WTC11 (cell line): ENCODE measurements around the gene HNF1A. TPM values are rescaled to one million over a fixed set of nuclear protein-coding genes. Genes with fewer than 3 reads are reported as not detected.

Source experiments
- ATAC-seq: fragments of 200-7000 bp; cut with Tn5 transposase; 2 replicates; pipeline ENCODE4 v1.10.0; 2021; ENCODE audit warnings: mild to moderate bottlenecking, moderate library complexity
- CTCF ChIA-PET: fragments of 300-600 bp; sonication (Branson Sonifier 250); formaldehyde crosslinking; loops from one replicate; lab custom pipeline; 2021; ENCODE audit warnings: antibody characterized with exemption; lab: Charles Lee
- POLR2A ChIA-PET: fragments of 350-600 bp; sonication (Branson Sonifier 250); formaldehyde crosslinking; loops from one replicate; lab custom pipeline; 2021; ENCODE audit warnings: antibody characterized with exemption; lab: Charles Lee
- DNase-seq: peaks from one replicate; pipeline ENCODE4 v3.0.0; 2021; ENCODE audit warnings: low spot score
- H3K27ac Mint-ChIP-seq: 2 replicates; pipeline ENCODE4 v1.8.0; 2021; ENCODE audit warnings: mixed read lengths
- H3K27me3 Mint-ChIP-seq: 2 replicates; pipeline ENCODE4 v1.8.0; 2021; ENCODE audit warnings: low read depth, mild to moderate bottlenecking, moderate library complexity, mixed read lengths
- H3K36me3 Mint-ChIP-seq: 2 replicates; pipeline ENCODE4 v1.8.0; 2021; ENCODE audit warnings: mixed read lengths
- H3K4me1 Mint-ChIP-seq: 2 replicates; pipeline ENCODE4 v1.8.0; 2022; ENCODE audit warnings: mixed read lengths
- H3K4me3 Mint-ChIP-seq: 2 replicates; pipeline ENCODE4 v1.8.0; 2021; ENCODE audit warnings: mild to moderate bottlenecking, moderate library complexity, mixed read lengths
- H3K9me3 Mint-ChIP-seq: 2 replicates; pipeline ENCODE4 v1.8.0; 2021; ENCODE audit warnings: mixed read lengths
- AFF4 ChIP-seq: sonication (generic); formaldehyde crosslinking; IDR thresholded peaks from 2 replicates; pipeline ENCODE4 v1.8.1; 2023; ENCODE audit warnings: mild to moderate bottlenecking, missing genetic modification reagents, borderline replicate concordance
- ARID4B ChIP-seq: sonication (generic); formaldehyde crosslinking; IDR thresholded peaks from 2 replicates; pipeline ENCODE4 v1.8.0; 2023; ENCODE audit warnings: missing genetic modification reagents, mild to moderate bottlenecking, borderline replicate concordance
- ATF6 ChIP-seq: sonication (generic); formaldehyde crosslinking; IDR thresholded peaks from 2 replicates; pipeline ENCODE4 v1.8.1; 2023; ENCODE audit warnings: mild to moderate bottlenecking, missing genetic modification reagents
- CREM ChIP-seq: sonication (generic); formaldehyde crosslinking; IDR thresholded peaks from 2 replicates; pipeline ENCODE4 v1.8.1; 2022; ENCODE audit warnings: mild to moderate bottlenecking, missing genetic modification reagents, moderate library complexity
- CTCF ChIP-seq: fragments of 200-600 bp; IDR thresholded peaks from 2 replicates; pipeline ENCODE4 v1.8.0; 2022; ENCODE audit warnings: antibody characterized with exemption
- E2F4 ChIP-seq: sonication (generic); formaldehyde crosslinking; IDR thresholded peaks from 2 replicates; pipeline ENCODE4 v1.8.1; 2022; ENCODE audit warnings: low read depth, mild to moderate bottlenecking, moderate library complexity, missing genetic modification reagents, borderline replicate concordance
- FOXJ3 ChIP-seq: sonication (generic); formaldehyde crosslinking; IDR thresholded peaks from 2 replicates; pipeline ENCODE4 v1.9.0; 2021; ENCODE audit warnings: missing genetic modification reagents, mild to moderate bottlenecking, borderline replicate concordance
- GTF2I ChIP-seq: fragments of 250-450 bp; sonication (Bioruptor Pico); conservative IDR thresholded peaks from 2 replicates; pipeline ENCODE4 v1.4.0; 2021; ENCODE audit warnings: mild to moderate bottlenecking
- HMGA2 ChIP-seq: fragments of 250-450 bp; sonication (Bioruptor Pico); IDR thresholded peaks from 2 replicates; pipeline ENCODE4 v1.4.0; 2021; ENCODE audit warnings: mild to moderate bottlenecking, moderate library complexity
- JUN ChIP-seq: sonication (generic); formaldehyde crosslinking; IDR thresholded peaks from 2 replicates; pipeline ENCODE4 v1.8.0; 2023; ENCODE audit warnings: mild to moderate bottlenecking, missing genetic modification reagents
- PRDM15 ChIP-seq: sonication (generic); formaldehyde crosslinking; IDR thresholded peaks from 2 replicates; pipeline ENCODE4 v1.8.0; 2022; ENCODE audit warnings: missing genetic modification reagents
- ZNF138 ChIP-seq: sonication (generic); formaldehyde crosslinking; conservative IDR thresholded peaks from 2 replicates; pipeline ENCODE4 v1.8.1; 2022; ENCODE audit warnings: mild to moderate bottlenecking, moderate library complexity, missing genetic modification reagents
- ZNF219 ChIP-seq: sonication (generic); formaldehyde crosslinking; IDR thresholded peaks from 2 replicates; pipeline ENCODE4 v1.8.0; 2023; ENCODE audit warnings: missing genetic modification reagents, mild to moderate bottlenecking, borderline replicate concordance
- ZNF423 ChIP-seq: fragments of 250-450 bp; sonication (Bioruptor Pico); IDR thresholded peaks from 2 replicates; pipeline ENCODE4 v2.1.2; 2022; ENCODE audit warnings: mild to moderate bottlenecking, moderate library complexity
- ZNF425 ChIP-seq: fragments of 250-450 bp; sonication (Bioruptor Pico); conservative IDR thresholded peaks from 2 replicates; pipeline ENCODE4 v1.9.0; 2021; ENCODE audit warnings: mild to moderate bottlenecking
- total RNA-seq: library from RNA; stranded (reverse); gene quantifications from 3 replicates; pipeline ENCODE4 v1.2.3, GENCODE V29; 2021

HNF1A gene
- total RNA-seq, 1 experiment from 2014 or later = not detected

GRCh38 chr12:121011820-121012219 lies 33.5 kb downstream of the HNF1A start (continued):
- TF ChIP-seq ATF6 (CRISPR knock-in tag) = no peak

- H3K4me1 Mint-ChIP-seq = peaks cover 10% of the 10 kb centered on the region
- H3K9me3 Mint-ChIP-seq = no peaks in the 10 kb centered on the region
- peak overlapping the region; percentile 12; the same call in 1 of the 2 replicates for H3K4me3 Mint-ChIP-seq
- ChIA-PET POLR2A (interaction anchor here (0.7 kb wide), 1 partner anchor 249 kb away, joined by 3 read pairs; no protein-coding TSS in a partner anchor), CTCF (interaction anchor here (0.6 to 1.5 kb wide), 2 partner anchors 8 to 9 kb away, joined by 4 read pairs; no protein-coding TSS in a partner anchor)
- no peak overlapping the region for H3K27ac Mint-ChIP-seq
- DNase-seq (no peak), ATAC-seq (no peak)
- H3K36me3 Mint-ChIP-seq = peaks cover 26% of the 10 kb centered on the region
- no peaks in the 10 kb centered on the region for H3K27me3 Mint-ChIP-seq
- TF ChIP-seq PRDM15 (CRISPR knock-in tag) (no peak), ZNF423 (no peak), ARID4B (CRISPR knock-in tag) (no peak), GTF2I (no peak), E2F4 (no peak), FOXJ3 (CRISPR knock-in tag) (no peak), JUN (CRISPR knock-in tag) (no peak), CTCF (no peak), ZNF425 (CRISPR knock-in tag) (no peak), ZNF138 (CRISPR knock-in tag) (no peak), HMGA2 (CRISPR knock-in tag) (no peak), AFF4 (CRISPR knock-in tag) (no peak), ZNF219 (CRISPR knock-in tag) (no peak), CREM (CRISPR knock-in tag) (no peak)
These were observed 35.4 kb downstream of the HNF1A start for GRCh38 chr12:121013715-121014114.
